Suprapubic skin (tissue), 4 donors: Measurements from ENCODE around the gene EXOC3. TPM values are rescaled to one million over a fixed set of nuclear protein-coding genes. Genes with fewer than 3 reads are reported as not detected.

Experiments used
- DNase-seq, 2 donors: peaks; one replicate each; pipeline ENCODE4 v3.0.0-alpha.2; 2019; ENCODE audit warnings: low spot score in 2 of 2
- H3K27ac ChIP-seq: fragments of 200-600 bp; sonication (generic); one replicate; pipeline ENCODE4 v1.5.1; 2019
- H3K27me3 ChIP-seq: fragments of 200-600 bp; sonication (generic); one replicate; pipeline ENCODE4 v1.5.1; 2019
- H3K36me3 ChIP-seq: fragments of 200-600 bp; sonication (generic); one replicate; pipeline ENCODE4 v1.5.1; 2019
- H3K4me1 ChIP-seq: fragments of 200-600 bp; sonication (generic); one replicate; pipeline ENCODE4 v1.5.1; 2019
- H3K4me3 ChIP-seq: fragments of 200-600 bp; sonication (generic); one replicate; pipeline ENCODE4 v1.5.1; 2019; ENCODE audit warnings: mild to moderate bottlenecking
- H3K9me3 ChIP-seq: fragments of 200-600 bp; sonication (generic); one replicate; pipeline ENCODE4 v1.5.1; 2019
- CTCF ChIP-seq, 2 donors: fragments of 200-600 bp in 1 of 2; fragments of 450-650 bp in 1 of 2; sonication (generic) in 1 of 2; IDR thresholded peaks; one replicate each; pipeline ENCODE4 v1.5.1; 2016 to 2019; ENCODE audit warnings: antibody characterized with exemption in 2 of 2, mild to moderate bottlenecking in 1 of 2, moderate library complexity in 1 of 2
- EP300 ChIP-seq: sonication (generic); formaldehyde crosslinking; IDR thresholded peaks from one replicate; pipeline ENCODE4 v1.6.1; 2017; ENCODE audit warnings: antibody characterized with exemption
- POLR2A ChIP-seq, 2 donors: fragments of 450-650 bp; IDR thresholded peaks; one replicate each; pipeline ENCODE4 v1.6.1; 2017; ENCODE audit warnings: antibody characterized with exemption in 2 of 2, mild to moderate bottlenecking in 2 of 2, moderate library complexity in 2 of 2
- POLR2AphosphoS5 ChIP-seq, 3 donors: sonication (generic); formaldehyde crosslinking; IDR thresholded peaks; one replicate each; pipeline ENCODE4 v1.6.1; 2017; ENCODE audit warnings: antibody characterized with exemption in 3 of 3
- WGBS: methylation state at CpG from one replicate; pipeline ENCODE4 v1.1.5; 2018; 5-methylcytosine and 5-hydroxymethylcytosine counted together
- total RNA-seq, 4 donors: library from RNA; depleted of rRNA; stranded (reverse); fragments of >200 nt; gene quantifications; one replicate each; pipeline ENCODE4 v1.1.0, GENCODE V29; 2016

The EXOC3 gene
- total RNA-seq, 4 donors from 2014 or later = 68.9 to 199 (median 83.4) TPM

DNA sequence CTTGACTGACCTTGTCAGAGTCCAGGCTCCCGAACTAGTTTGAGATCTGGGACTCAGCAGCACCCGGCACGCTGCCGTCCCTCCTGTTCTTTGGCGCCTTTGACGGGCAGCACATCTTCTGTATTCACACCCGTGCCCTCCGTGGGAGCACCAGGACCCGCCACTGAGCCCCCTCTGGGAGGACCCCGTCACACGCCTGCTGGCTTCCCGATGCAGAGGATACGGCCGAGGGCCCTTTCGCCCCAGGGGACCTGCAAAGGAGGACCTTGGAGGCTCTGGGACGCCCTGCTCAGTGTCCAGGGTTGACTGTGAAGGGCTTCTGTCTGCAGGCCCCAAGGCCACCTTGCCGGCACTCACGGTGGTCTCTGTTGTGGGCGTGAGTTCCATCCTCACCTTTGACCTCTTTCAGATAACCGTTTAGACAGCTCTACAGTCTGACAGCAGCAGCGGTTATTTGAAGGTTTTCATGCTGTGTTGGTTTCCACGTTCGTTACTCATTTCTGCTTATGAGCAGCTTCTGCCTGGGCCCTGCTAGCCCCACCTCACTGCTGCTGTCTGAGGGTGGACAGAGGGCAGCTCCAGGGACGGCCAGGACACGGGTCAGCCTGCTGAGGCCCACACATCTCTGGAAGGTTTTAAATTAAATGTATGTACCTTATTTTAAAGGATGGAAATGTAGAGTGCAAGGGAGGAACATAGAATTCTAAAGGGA is 12.6 kb upstream of the EXOC3 start:
- Histone ChIP-seq H3K4me3 (no peak overlapping the region), H3K9me3 (no peaks in the 10 kb centered on the region), H3K36me3 (no peaks in the 10 kb centered on the region), H3K27me3 (peaks cover 5% of the 10 kb centered on the region), H3K4me1 (peaks cover 18% of the 10 kb centered on the region), H3K27ac (no peak overlapping the region)
- TF ChIP-seq POLR2AphosphoS5 (IDR thresholded peaks at IDR 0.05) = no peak
- TF ChIP-seq EP300 = no peak
- no peak for TF ChIP-seq CTCF (IDR thresholded peaks at IDR 0.05)
- TF ChIP-seq POLR2A (IDR thresholded peaks at IDR 0.05) = no peak
- no peak for DNase-seq
- 83% methylated on average over 22 of the region's 25 CpGs for WGBS

- Histone ChIP-seq H3K36me3 (no peaks in the 10 kb centered on the region), H3K27ac (no peak overlapping the region), H3K4me3 (no peak overlapping the region), H3K9me3 (no peaks in the 10 kb centered on the region), H3K4me1 (peaks cover 18% of the 10 kb centered on the region), H3K27me3 (peaks cover 5% of the 10 kb centered on the region)
- WGBS = 52% methylated on average over 14 of the region's 18 CpGs
- no peak for DNase-seq
- TF ChIP-seq EP300 (no peak), CTCF (IDR thresholded peaks at IDR 0.05) (peak; percentile 30 to 47), POLR2AphosphoS5 (IDR thresholded peaks at IDR 0.05) (no peak), POLR2A (IDR thresholded peaks at IDR 0.05) (no peak)
Observed at GRCh38 chr5:431001-431710, 11.8 kb upstream of the EXOC3 start.

DNA sequence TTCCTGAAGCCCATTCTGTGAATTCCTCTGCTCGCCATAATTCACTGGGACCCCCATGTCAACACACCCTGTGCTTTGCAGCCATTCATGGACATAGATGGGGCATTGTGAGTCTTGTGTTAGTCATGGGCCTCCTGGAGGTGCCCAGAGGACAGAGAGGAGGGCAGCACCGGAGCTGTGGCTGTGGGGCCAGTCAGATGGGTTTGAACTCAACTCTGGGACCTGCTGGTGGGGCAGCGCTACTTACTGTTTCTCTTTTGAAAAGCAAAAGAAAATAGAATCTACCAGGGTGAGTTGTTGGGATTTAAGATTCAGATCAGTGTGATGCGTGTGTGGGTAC is 11.3 kb upstream of the EXOC3 start:
- no peaks in the 10 kb centered on the region for H3K9me3 ChIP-seq
- peaks cover 5% of the 10 kb centered on the region for H3K27me3 ChIP-seq
- TF ChIP-seq POLR2AphosphoS5 (IDR thresholded peaks at IDR 0.05) (no peak), CTCF (IDR thresholded peaks at IDR 0.05) (no peak), POLR2A (IDR thresholded peaks at IDR 0.05) (no peak), EP300 (no peak)
- H3K4me1 ChIP-seq = peaks cover 18% of the 10 kb centered on the region
- no peak overlapping the region for H3K4me3 ChIP-seq
- H3K36me3 ChIP-seq = no peaks in the 10 kb centered on the region
- H3K27ac ChIP-seq = no peak overlapping the region
- DNase-seq = no peak
- 88% methylated on average over 4 of the region's 4 CpGs for WGBS

- peaks cover 18% of the 10 kb centered on the region for H3K4me1 ChIP-seq
- H3K4me3 ChIP-seq = no peak overlapping the region
- TF ChIP-seq CTCF (IDR thresholded peaks at IDR 0.05) (no peak), POLR2A (IDR thresholded peaks at IDR 0.05) (no peak), EP300 (no peak), POLR2AphosphoS5 (IDR thresholded peaks at IDR 0.05) (no peak)
- no peaks in the 10 kb centered on the region for H3K9me3 ChIP-seq
- WGBS = 83% methylated on average over 17 of the region's 18 CpGs
- peaks cover 5% of the 10 kb centered on the region for H3K27me3 ChIP-seq
- no peak overlapping the region for H3K27ac ChIP-seq
- H3K36me3 ChIP-seq = no peaks in the 10 kb centered on the region
- no peak for DNase-seq
Observed at GRCh38 chr5:432201-432927, 10.6 kb upstream of the EXOC3 start.
